GM12873 (cell line): ENCODE results near the gene CEACAM7.

ENCODE experiments used
- CTCF ChIP-seq: IDR thresholded peaks from 2 replicates; pipeline ENCODE4 v1.5.1; 2012; ENCODE audit warnings: low read depth, mild to moderate bottlenecking, moderate library complexity, low read length, control low read depth; ENCODE audit not compliant: insufficient read depth; ENCODE audit errors: missing control alignments

Gene CEACAM7

GRCh38 chr19:41649827-41650226 is 38.2 kb downstream of the CEACAM7 start:
- no peak for TF ChIP-seq CTCF

GRCh38 chr19:41646589-41647204 is 41.4 kb downstream of the CEACAM7 start:
- peak; percentile 55 for TF ChIP-seq CTCF

DNA sequence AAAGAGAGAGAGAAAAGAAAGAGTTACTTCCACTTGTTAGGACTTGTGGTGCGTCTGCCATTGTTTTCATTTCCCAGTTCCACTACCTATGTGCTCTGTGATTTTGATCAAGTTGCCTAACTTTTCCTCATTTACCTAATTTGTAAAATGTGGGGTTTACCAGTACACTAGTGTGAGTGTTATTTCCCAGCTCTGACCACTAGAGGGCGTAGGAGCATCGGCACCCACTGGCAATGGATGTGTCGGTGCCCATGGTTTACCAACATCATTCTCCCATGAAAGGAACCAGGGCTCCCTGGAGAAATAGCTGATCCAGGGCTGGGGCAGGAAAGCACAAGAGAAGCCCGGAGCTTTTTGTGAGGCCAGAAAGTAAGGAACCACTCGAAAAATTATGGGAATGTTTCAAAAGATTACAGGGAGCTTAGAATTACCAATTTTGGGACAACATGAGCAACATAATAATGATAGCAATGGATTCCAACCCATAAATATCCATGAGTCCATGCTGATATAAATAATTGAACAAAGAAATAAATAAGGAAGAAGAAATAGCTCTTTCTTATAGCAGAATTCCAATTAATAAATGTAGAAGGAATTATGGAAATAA is 46.1 kb downstream of the CEACAM7 start:
- peak; percentile 92 for TF ChIP-seq CTCF

- TF ChIP-seq CTCF = no peak
These were observed 49.4 kb downstream of the CEACAM7 start for GRCh38 chr19:41638641-41639081.

GRCh38 chr19:41637484-41637883 is 50.6 kb downstream of the CEACAM7 start:
- no peak for TF ChIP-seq CTCF

GRCh38 chr19:41627966-41628675 is 59.9 kb downstream of the CEACAM7 start:
- TF ChIP-seq CTCF = no peak

DNA sequence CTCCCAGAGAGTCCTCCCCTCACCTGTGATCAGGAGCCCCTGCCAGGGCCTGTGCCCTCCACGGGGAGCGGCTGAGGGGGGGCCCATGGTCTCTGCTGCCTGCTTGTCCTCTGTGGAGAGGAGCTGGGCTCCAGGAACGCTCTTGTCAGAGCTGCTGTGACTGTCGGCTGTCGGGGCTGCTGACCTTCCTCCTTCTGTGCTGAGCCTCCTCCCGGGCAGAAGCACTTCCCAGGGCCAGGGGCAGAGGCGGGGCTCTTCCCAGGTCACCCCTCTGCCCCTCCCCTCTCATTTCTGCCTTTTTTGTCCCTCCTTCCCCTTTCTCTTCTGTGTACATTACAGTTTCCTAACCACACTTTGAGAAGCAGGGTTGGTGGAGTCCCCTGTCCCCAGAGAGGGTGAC is 61.2 kb downstream of the CEACAM7 start, which contains the start of gene CEACAM4:
Gene CEACAM4 (minus strand): TSS at position 198 of the 400 bp plus-strand sequence. CDS start 111 bp downstream, at position 87.
- TF ChIP-seq CTCF = no peak
